ENCODE results near the gene TRPM7. TPM values are rescaled to one million over a fixed set of nuclear protein-coding genes. Genes with fewer than 3 reads are reported as not detected.

Gene TRPM7
- polyA plus RNA-seq, 1 donor (not counting 4 experiments of a cell fraction or from before 2014, with no cell fraction given) = 25.4 TPM

DNA sequence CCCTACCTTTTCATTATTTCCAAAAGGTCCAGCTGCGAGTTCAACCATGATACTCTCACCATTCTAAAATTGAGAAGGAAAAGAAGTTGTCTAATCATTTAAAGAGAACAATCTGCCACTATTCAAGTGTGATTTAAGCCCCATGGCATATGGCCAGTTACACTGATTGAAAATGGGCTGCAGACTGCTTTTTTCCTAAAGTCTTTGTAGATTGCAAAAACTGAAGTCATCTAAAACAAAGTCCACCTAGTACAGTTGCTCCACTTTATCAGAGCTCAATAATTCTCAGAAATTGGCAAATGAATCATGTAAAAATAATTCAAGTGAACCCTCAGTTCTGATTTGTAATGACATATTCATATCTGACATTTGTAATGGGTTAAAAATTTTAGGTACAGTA, 39.7 kb upstream of the TRPM7 start:
- H3K9me1 ChIP-seq (ENCODE audit: control insufficient read depth, extremely low read depth, insufficient read depth, low read length) = no peaks in the 10 kb centered on the region
- no peak overlapping the region for H3K4me3 ChIP-seq (ENCODE audit: control insufficient read depth in 2 of 3, extremely low read depth in 1 of 3, insufficient read depth in 2 of 3, low read depth in 1 of 3, low read length in 3 of 3)
- no peaks in the 10 kb centered on the region for H3K27me3 ChIP-seq (ENCODE audit: control insufficient read depth, extremely low read depth, insufficient read depth, low read length)
- no peak overlapping the region for H2AFZ ChIP-seq (ENCODE audit: control insufficient read depth, low read length)
- H3K79me2 ChIP-seq (ENCODE audit: control insufficient read depth, insufficient read depth, low read length) = no peaks in the 10 kb centered on the region
- H3K27ac ChIP-seq (ENCODE audit: control insufficient read depth, insufficient read depth, low read length) = no peak overlapping the region
- no peaks in the 10 kb centered on the region for H3K9me3 ChIP-seq (ENCODE audit: control insufficient read depth, low read depth, low read length)
- no peak overlapping the region for H3K4me2 ChIP-seq (ENCODE audit: control insufficient read depth, extremely low read depth, insufficient read depth, low read depth, low read length)
- no peak for TF ChIP-seq EZH2 (IDR thresholded peaks at IDR 0.05; ENCODE audit: low read length)
- TF ChIP-seq CTCF (optimal IDR thresholded peaks at IDR 0.05 in 1 of 3, IDR thresholded peaks at IDR 0.05 in 1 of 3, conservative IDR thresholded peaks at IDR 0.05 in 1 of 3; ENCODE audit: extremely low read depth in 1 of 3, insufficient read depth in 2 of 3, low read length in 3 of 3) = no peak
- FAIRE-seq = no peak
- H3K9ac ChIP-seq (ENCODE audit: control insufficient read depth, extremely low read depth, insufficient read depth, low read length) = no peak overlapping the region
- dilution Hi-C loops (cut with MboI; ENCODE audit: extremely low pct_ligation_motif_present, low sequenced_read_pairs) = no loop called here
- DNase-seq (ENCODE audit: low read depth, low spot score) = no peak
- H3K4me1 ChIP-seq (ENCODE audit: control insufficient read depth, extremely low read depth, insufficient read depth, low read length) = no peaks in the 10 kb centered on the region
- no peaks in the 10 kb centered on the region for H4K20me1 ChIP-seq (ENCODE audit: control insufficient read depth, extremely low read depth, insufficient read depth, low read length)
- peaks cover 0 to 5% of the 10 kb centered on the region in 2 experiments for H3K36me3 ChIP-seq (ENCODE audit: control insufficient read depth in 2 of 2, extremely low read depth in 1 of 2, insufficient read depth in 2 of 2, low read length in 2 of 2)

DNA sequence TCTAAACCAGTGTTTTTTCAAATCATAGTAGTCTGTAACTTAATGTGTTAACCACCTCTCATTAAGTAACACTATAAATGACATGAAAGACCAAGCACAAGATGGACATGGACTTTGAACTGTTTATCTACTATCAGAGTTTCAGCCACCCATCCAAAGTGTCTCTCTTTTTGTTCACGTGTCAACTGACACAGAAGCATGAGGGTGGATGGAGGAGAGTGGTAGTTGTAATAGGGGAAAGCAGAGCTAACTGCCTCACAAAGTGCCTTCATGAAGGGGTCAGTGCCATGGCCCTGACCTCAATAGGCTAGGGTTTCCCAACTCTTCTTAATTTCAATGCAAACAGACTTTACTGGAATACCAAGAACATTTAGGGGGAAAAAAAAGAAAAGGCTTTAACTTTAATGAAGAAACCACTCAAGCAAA, 32.1 kb upstream of the TRPM7 start:
- Histone ChIP-seq H3K4me1 (ENCODE audit: control insufficient read depth, extremely low read depth, insufficient read depth, low read length) (no peaks in the 10 kb centered on the region), H3K9me1 (ENCODE audit: control insufficient read depth, extremely low read depth, insufficient read depth, low read length) (no peaks in the 10 kb centered on the region), H3K36me3 (ENCODE audit: control insufficient read depth in 2 of 2, extremely low read depth in 1 of 2, insufficient read depth in 2 of 2, low read length in 2 of 2) (peaks cover 0 to 7% of the 10 kb centered on the region in 2 experiments), H3K79me2 (ENCODE audit: control insufficient read depth, insufficient read depth, low read length) (no peaks in the 10 kb centered on the region), H3K27me3 (ENCODE audit: control insufficient read depth, extremely low read depth, insufficient read depth, low read length) (no peaks in the 10 kb centered on the region), H4K20me1 (ENCODE audit: control insufficient read depth, extremely low read depth, insufficient read depth, low read length) (no peaks in the 10 kb centered on the region), H3K9ac (ENCODE audit: control insufficient read depth, extremely low read depth, insufficient read depth, low read length) (no peak overlapping the region), H3K9me3 (ENCODE audit: control insufficient read depth, low read depth, low read length) (no peaks in the 10 kb centered on the region), H2AFZ (ENCODE audit: control insufficient read depth, low read length) (no peak overlapping the region), H3K4me2 (ENCODE audit: control insufficient read depth, extremely low read depth, insufficient read depth, low read depth, low read length) (no peak overlapping the region), H3K27ac (ENCODE audit: control insufficient read depth, insufficient read depth, low read length) (no peak overlapping the region), H3K4me3 (ENCODE audit: control insufficient read depth in 2 of 3, extremely low read depth in 1 of 3, insufficient read depth in 2 of 3, low read depth in 1 of 3, low read length in 3 of 3) (no peak overlapping the region)
- TF ChIP-seq EZH2 (IDR thresholded peaks at IDR 0.05; ENCODE audit: low read length) (no peak), CTCF (optimal IDR thresholded peaks at IDR 0.05 in 1 of 3, IDR thresholded peaks at IDR 0.05 in 1 of 3, conservative IDR thresholded peaks at IDR 0.05 in 1 of 3; ENCODE audit: extremely low read depth in 1 of 3, insufficient read depth in 2 of 3, low read length in 3 of 3) (no peak)
- DNase-seq (ENCODE audit: low read depth, low spot score) (no peak), FAIRE-seq (peak; percentile 32)
- dilution Hi-C loops (cut with MboI; ENCODE audit: extremely low pct_ligation_motif_present, low sequenced_read_pairs) = no loop called here

Measured in keratinocyte (primary cell).